NCI-H187 treated with DMSO at 0.1 percent for 48 hours (cell line): ENCODE data around the gene IQCK.

Experiments used
- DNase-seq: peaks from one replicate; lab custom pipeline; 2025; lab: John Stamatoyannopoulos, UW

The IQCK gene

DNA sequence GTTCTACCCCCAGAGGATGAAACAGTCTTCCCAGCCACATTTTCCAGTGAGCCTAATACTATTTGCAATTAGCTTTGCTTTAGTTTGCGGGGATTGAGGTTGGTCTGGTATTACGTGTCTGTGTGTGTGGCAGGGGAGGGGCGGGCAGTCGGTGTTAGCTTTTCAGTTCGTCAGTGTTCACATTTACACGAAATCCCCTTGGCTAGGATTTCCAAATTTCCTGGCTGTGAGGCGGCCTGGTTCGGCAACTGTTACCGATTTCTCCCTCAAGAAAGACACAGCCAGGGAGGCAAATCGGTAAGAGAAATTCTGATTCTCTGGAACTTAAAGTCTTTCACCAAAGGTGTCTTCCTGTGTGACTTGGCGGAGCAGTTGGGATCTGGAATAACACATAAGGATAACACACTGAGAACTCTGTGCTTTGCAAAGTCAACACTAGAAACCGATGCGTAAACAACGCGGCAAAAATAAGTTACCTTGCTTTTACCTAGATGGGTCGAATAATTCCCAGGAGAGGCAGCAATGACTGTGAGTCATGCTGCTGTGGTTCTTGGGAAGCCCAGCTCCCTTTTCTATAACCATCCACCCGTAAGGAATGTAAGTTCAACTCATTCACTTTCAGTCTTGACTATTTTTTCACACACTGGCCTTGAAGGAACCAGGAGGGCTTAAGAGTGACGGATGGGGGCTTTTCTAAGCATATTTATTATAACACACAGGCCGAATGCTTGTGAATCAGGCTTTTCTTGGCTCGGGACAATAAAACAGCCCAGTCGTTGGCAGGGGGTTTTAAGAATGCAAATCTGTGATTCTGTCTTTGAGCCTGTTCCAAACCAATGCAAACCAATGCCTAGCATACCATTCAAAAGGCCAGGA is 142.3 kb downstream of the IQCK start:
- DNase-seq = no peak

DNA sequence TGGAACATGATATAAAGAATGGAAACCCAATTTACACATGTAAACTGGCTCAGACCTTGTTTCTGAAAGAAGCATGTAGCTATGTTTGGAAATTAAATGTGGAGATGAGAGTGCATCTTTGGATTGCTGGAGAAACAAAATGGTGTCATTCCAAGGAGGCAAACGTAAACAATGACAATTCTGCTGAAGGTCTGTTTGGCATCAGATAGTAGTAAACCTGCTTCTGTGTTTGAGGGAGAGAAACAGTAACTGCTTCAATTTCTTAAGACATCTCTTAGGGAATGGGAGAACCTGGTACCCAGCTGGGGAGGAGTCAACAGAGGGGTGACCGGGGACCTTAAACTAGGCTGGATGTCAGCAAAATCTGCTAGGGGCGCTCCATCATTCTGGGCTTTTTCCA is 143.1 kb downstream of the IQCK start:
- no peak for DNase-seq

DNA sequence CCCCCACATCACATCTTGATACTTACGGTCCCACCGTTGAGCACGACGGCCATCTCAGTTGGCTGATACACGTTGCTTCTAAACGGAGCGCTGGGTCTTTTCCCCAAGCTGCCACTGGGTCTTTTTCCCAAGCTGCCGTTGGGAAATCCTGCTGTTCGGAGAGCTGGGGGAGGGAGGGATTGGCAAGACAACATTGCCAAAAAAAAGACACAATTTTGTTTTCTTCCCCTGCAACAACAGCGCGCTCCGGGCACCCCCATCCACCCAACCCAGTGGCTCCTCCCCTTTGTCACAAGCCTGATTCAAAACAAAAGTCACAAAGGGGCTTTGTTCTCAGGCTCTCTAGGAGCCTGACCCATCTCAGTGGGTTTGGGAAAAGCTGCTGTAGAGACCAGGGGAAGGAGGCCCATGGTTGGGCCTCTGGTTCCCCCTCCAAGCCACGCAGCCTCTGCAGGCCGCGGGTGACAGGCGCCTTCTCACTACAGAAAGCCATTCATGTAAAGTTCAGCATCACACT is 143.8 kb downstream of the IQCK start:
- no peak for DNase-seq

- no peak for DNase-seq
Measured at GRCh38 chr16:19863990-19864389, 145.9 kb downstream of the IQCK start.

DNA sequence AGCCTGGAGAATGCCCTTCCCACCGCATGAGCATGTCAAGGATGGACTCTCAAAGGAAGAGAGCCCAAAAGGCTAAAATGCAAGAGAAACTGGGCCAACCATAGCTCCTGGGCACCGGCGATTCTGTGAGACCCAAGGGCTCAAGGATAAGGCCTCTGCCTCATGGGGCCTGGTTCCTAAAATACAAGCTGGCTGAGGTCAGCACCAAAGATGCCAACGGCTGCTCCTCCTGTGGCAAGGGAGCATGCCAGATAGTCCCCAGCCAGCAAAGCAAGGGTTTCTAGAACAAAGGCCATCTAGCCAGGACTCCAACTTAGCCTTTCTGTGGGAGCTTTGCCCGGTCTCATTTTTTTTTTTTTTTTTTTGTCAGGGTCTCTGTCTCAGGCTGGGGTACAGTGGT is 146.5 kb downstream of the IQCK start:
- no peak for DNase-seq

- no peak for DNase-seq
Measured at GRCh38 chr16:19868421-19868820, 150.3 kb downstream of the IQCK start.

DNA sequence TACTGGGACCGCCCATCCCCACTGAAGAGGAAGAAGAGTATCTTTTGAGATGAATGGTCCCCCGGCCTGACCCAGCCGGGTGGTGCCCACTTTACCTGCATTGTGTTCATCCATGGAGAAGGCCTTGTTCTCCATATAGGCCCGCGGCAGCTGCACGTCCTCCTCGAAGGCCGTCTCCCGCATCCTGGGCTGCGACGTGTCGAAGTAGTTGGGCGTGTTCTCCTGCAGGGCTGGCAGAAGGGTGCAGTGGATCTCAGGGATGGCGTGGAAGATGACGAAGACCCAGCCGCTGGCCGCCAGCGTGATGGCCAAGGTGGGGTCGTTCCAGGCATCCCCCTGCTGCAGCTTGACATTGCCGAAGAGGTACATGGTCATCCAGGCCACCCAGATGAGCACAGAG is 153.7 kb downstream of the IQCK start:
- no peak for DNase-seq

GRCh38 chr16:19872179-19872863 is 154.2 kb downstream of the IQCK start:
- no peak for DNase-seq

GRCh38 chr16:19872935-19873334 is 154.9 kb downstream of the IQCK start:
- DNase-seq = no peak

DNA sequence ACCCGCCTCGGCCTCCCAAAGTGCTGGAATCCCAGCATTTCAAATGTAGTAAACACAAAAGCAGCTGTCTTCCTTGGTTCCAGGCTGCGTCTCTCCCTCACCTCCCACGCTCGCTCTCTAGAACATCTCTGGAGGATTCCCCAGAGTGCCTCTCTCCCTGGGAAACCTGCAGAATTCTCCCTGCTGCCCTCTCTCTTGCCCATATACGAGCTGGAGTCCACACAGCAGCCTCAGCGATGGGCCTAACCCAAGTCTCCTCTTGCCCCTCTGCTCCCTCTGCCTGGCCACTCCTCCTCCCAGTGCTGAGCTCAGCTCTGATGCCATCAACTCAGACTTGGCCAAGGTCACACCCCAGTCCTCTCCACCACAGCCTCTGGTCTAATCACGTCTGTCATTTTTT is 156.0 kb downstream of the IQCK start:
- DNase-seq = no peak

DNA sequence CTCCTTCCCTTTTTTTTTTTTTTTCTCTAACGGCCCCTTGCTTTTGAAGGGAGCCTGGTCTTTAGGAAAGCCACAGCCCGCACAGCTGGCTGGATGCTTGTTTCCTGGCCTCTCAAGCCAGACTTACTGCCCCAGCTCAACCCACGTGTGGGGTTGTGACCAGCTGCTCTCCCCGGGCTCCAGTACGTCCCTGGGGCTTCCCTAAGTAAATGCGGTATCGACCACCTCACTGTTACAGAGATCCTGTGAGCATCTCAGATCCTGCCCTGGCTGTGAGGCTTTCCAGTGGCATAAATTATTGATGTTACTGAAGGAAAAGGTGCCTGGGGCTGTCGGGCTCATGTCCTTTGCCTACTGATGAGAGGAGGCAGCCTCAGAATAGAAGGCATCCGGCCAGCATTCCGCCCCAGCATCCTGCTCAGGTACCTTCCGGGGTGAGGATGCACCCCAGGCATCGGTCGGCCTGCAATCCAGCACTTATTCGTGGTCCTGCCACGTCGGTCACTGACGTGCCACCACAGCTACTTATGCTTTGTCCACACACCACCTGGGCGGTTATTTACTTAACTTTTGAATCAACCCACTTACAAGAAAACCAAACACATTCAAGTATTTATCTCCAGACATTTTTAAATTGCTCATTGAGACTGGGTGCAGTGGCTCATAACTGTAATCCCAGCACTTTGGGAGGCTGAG is 156.9 kb downstream of the IQCK start:
- DNase-seq = no peak

GRCh38 chr16:19875900-19876299 is 157.8 kb downstream of the IQCK start:
- no peak for DNase-seq

- no peak for DNase-seq
Measured at GRCh38 chr16:19876501-19877059, 158.5 kb downstream of the IQCK start.

- DNase-seq = no peak
Measured at GRCh38 chr16:19878757-19879156, 160.7 kb downstream of the IQCK start.

DNA sequence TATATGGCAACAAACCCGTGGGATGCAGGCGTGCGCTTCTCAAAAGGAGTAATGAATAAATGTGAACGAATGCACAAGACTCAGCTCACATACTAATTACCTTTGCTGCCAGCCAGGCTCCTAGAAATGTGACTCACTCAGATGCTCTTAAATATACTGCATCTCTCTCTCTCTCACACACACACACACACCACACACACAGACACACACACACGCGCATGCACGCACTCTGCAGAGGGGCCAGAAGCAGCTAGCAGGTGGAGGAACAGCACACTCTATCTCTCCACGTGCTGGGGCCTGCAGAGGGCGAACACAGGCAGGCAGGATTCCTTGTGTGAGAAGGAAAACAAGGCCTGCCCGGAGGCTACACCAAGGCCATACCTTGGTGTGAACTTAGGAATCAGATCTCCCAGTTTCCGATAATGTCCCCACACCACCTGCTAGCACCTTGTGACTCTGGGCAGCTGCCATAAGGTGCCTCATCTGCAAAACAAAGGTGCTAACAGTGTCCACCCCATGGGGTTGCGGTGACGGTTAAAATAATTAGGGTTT is 161.2 kb downstream of the IQCK start:
- no peak for DNase-seq

DNA sequence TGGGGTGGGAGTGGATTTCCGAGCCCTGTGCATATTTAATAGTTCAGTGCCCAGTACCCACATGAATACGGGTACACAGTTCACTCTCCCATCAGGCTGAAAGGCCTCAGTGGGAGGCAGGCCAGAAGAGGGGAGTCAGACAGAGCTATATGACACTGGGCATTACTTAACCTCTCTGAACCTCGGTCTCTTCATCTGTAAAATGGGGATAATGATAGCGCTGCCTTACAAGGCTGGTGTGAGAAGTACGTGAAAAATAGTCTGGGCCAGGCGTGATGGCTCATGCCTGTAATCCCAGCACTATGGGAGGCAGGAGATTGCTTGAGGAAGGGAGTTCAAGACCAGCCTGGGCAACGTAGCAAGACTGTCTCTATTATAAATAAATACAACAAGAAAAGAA is 163.0 kb downstream of the IQCK start:
- no peak for DNase-seq

- no peak for DNase-seq
Measured at GRCh38 chr16:19881783-19882182, 163.7 kb downstream of the IQCK start.

DNA sequence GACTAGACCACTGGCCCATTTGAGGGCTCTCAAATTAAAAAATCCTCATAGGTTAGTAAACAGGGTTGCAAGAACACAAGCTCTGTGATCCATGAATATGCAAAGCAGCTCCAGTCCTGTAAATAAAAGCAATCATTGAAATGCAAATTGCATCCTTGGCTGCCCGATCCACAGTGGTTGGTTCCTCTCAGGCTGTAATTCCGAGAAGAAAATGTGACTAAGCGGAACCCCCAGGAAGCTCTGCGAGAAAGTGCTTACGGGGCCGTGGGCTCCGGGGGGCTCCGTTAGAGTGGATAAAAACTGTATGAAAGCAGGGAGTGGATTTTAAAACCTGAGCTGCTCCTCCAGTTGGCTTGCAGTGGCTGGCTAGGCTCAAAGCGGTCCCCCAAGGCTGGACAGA is 164.1 kb downstream of the IQCK start:
- no peak for DNase-seq

GRCh38 chr16:19882646-19883045 is 164.6 kb downstream of the IQCK start:
- no peak for DNase-seq

- DNase-seq = no peak
Measured at GRCh38 chr16:19883296-19883965, 165.4 kb downstream of the IQCK start.

GRCh38 chr16:19883966-19884485 is 166.0 kb downstream of the IQCK start:
- no peak for DNase-seq
